IMR-90 (cell line): ENCODE measurements around the gene ABL1. TPM values are rescaled to one million over a fixed set of nuclear protein-coding genes. Genes with fewer than 3 reads are reported as not detected.

Source experiments
- ATAC-seq: fragments of 200-7000 bp; cut with Tn5 transposase; 2 replicates; pipeline ENCODE4 v1.9.1; 2020; ENCODE audit warnings: low read depth, mild to moderate bottlenecking, moderate library complexity
- BruUV-seq: library from RNA; stranded (reverse); fragments of 400-500 nt; replicated peaks from 2 replicates; lab custom pipeline; 2021; lab: Mats Ljungman, UMichigan
- CTCF ChIA-PET: fragments of 300-600 bp; formaldehyde crosslinking; extraction: SDS; loops from one replicate; lab custom pipeline; 2021; ENCODE audit warnings: antibody characterized with exemption; lab: Yijun Ruan, JAX
- POLR2A ChIA-PET: fragments of 300-600 bp; sonication (Branson Sonifier 250); formaldehyde crosslinking; loops from one replicate; lab custom pipeline; 2022; ENCODE audit warnings: antibody characterized with exemption; ENCODE audit not compliant: unreplicated experiment; lab: Charles Lee
- DNase-seq: peaks from one replicate; pipeline ENCODE4 v3.0.0; 2013
- H2AFZ ChIP-seq: replicated peaks from 2 replicates; pipeline ENCODE3; 2013; ENCODE audit warnings: low read length, mild to moderate bottlenecking; ENCODE audit not compliant: poor library complexity
- H2AK5ac ChIP-seq: 2 replicates; pipeline ENCODE4 v1.6.1; 2013; ENCODE audit warnings: low read depth, low read length, inconsistent platforms
- H2AK9ac ChIP-seq: replicated peaks from 2 replicates; pipeline ENCODE3; 2013; ENCODE audit warnings: mild to moderate bottlenecking, low read depth, low read length, moderate library complexity; ENCODE audit not compliant: poor library complexity
- H2BK120ac ChIP-seq: 2 replicates; pipeline ENCODE4 v1.6.1; 2013; ENCODE audit warnings: low read depth, low read length, inconsistent platforms
- H2BK15ac ChIP-seq: 3 replicates; pipeline ENCODE4 v1.6.1; 2013; ENCODE audit warnings: low read depth, low read length, inconsistent platforms
- H2BK20ac ChIP-seq: 2 replicates; pipeline ENCODE4 v1.6.1; 2013; ENCODE audit warnings: low read depth, mild to moderate bottlenecking, inconsistent platforms, low read length, moderate library complexity
- H2BK5ac ChIP-seq: 2 replicates; pipeline ENCODE4 v1.6.1; 2013; ENCODE audit warnings: mild to moderate bottlenecking, low read depth, low read length, inconsistent platforms; ENCODE audit not compliant: poor library complexity, severe bottlenecking
- H3K14ac ChIP-seq: replicated peaks from 2 replicates; pipeline ENCODE4 v1.6.1; 2013; ENCODE audit warnings: low read depth, low read length, inconsistent platforms
- H3K18ac ChIP-seq: 2 replicates; pipeline ENCODE4 v1.6.1; 2013; ENCODE audit warnings: low read depth, low read length, control low read depth
- H3K23ac ChIP-seq: 2 replicates; pipeline ENCODE4 v1.6.1; 2013; ENCODE audit warnings: low read depth, low read length, inconsistent platforms
- H3K27ac ChIP-seq: 2 replicates; pipeline ENCODE4 v1.5.1; 2013; ENCODE audit warnings: mild to moderate bottlenecking, control low read depth, low read length; ENCODE audit not compliant: insufficient read depth
- H3K27me3 ChIP-seq: 2 replicates; pipeline ENCODE4 v1.6.1; 2013; ENCODE audit warnings: low read length; ENCODE audit not compliant: control insufficient read depth, insufficient read depth
- H3K36me3 ChIP-seq: 2 replicates; pipeline ENCODE4 v1.6.1; 2013; ENCODE audit warnings: low read length, mixed read lengths; ENCODE audit not compliant: control insufficient read depth, insufficient read depth
- H3K4ac ChIP-seq: 2 replicates; pipeline ENCODE4 v1.6.1; 2013; ENCODE audit warnings: low read depth, low read length, inconsistent platforms
- H3K4me1 ChIP-seq: 2 replicates; pipeline ENCODE4 v1.6.1; 2013; ENCODE audit warnings: low read length, mixed read lengths; ENCODE audit not compliant: control insufficient read depth, insufficient read depth
- H3K4me2 ChIP-seq: 2 replicates; pipeline ENCODE4 v1.6.1; 2013; ENCODE audit warnings: low read depth, mild to moderate bottlenecking, control low read depth, low read length, moderate library complexity
- H3K4me3 ChIP-seq: 2 replicates; pipeline ENCODE4 v1.5.1; 2013; ENCODE audit warnings: low read depth, mild to moderate bottlenecking, control low read depth, low read length, moderate library complexity; ENCODE audit not compliant: insufficient read depth
- H3K56ac ChIP-seq: 2 replicates; pipeline ENCODE4 v1.6.1; 2013; ENCODE audit warnings: low read length, inconsistent platforms; ENCODE audit not compliant: insufficient read depth; ENCODE audit errors: extremely low read depth
- H3K79me1 ChIP-seq, 2 experiments: 2 replicates each; pipeline ENCODE4 v1.6.1; 2013; ENCODE audit warnings: low read length in 2 of 2, inconsistent platforms in 1 of 2, low read depth in 1 of 2
- H3K9ac ChIP-seq: 2 replicates; pipeline ENCODE4 v1.6.1; 2013; ENCODE audit warnings: low read depth, low read length, control low read depth
- H3K9me1 ChIP-seq: 2 replicates; pipeline ENCODE4 v1.6.1; 2013; ENCODE audit warnings: low read length, inconsistent platforms; ENCODE audit not compliant: insufficient read depth
- H3K9me3 ChIP-seq: 2 replicates; pipeline ENCODE4 v1.6.1; 2013; ENCODE audit warnings: low read length; ENCODE audit not compliant: control insufficient read depth, insufficient read depth
- H4K20me1 ChIP-seq: 2 replicates; pipeline ENCODE4 v1.6.1; 2013; ENCODE audit warnings: low read length, inconsistent platforms; ENCODE audit not compliant: insufficient read depth
- H4K5ac ChIP-seq: 2 replicates; pipeline ENCODE4 v1.6.1; 2013; ENCODE audit warnings: mild to moderate bottlenecking, low read depth, low read length, control low read depth
- H4K8ac ChIP-seq, 2 experiments: 2 replicates each; pipeline ENCODE4 v1.6.1; 2013; ENCODE audit warnings: low read depth in 2 of 2, low read length in 2 of 2, control low read depth in 1 of 2, inconsistent platforms in 1 of 2
- H4K91ac ChIP-seq: 2 replicates; pipeline ENCODE4 v1.6.1; 2013; ENCODE audit warnings: low read depth, low read length, inconsistent platforms; ENCODE audit not compliant: insufficient read depth
- BHLHE40 ChIP-seq: fragments of 150-350 bp; IDR thresholded peaks from 2 replicates; pipeline ENCODE4 v1.6.1; 2016; ENCODE audit warnings: mild to moderate bottlenecking, low read depth, low read length
- CHD1 ChIP-seq: IDR thresholded peaks from 2 replicates; pipeline ENCODE4 v1.6.1; 2012; ENCODE audit warnings: low read depth, low read length, improper control_type of control experiment
- MAFK ChIP-seq: IDR thresholded peaks from 2 replicates; pipeline ENCODE4 v1.6.1; 2012; ENCODE audit warnings: low read depth, low read length, improper control_type of control experiment
- RCOR1 ChIP-seq: IDR thresholded peaks from 2 replicates; pipeline ENCODE4 v1.6.1; 2012; ENCODE audit warnings: mild to moderate bottlenecking, low read length, improper control_type of control experiment; ENCODE audit not compliant: insufficient replicate concordance
- RFX5 ChIP-seq: IDR thresholded peaks from 2 replicates; pipeline ENCODE4 v1.8.0; 2012; ENCODE audit warnings: low read depth, mild to moderate bottlenecking, low read length, moderate library complexity
- WGBS, 2 experiments: methylation state at CpG; one replicate each; pipeline versions ENCODE4 v1.1.5 to v1.1.7; 2013; ENCODE audit warnings: missing lambda C conversion rate in 2 of 2; ENCODE audit not compliant: insufficient read length in 1 of 2; ENCODE audit errors: extremely low coverage in 2 of 2; 5-methylcytosine and 5-hydroxymethylcytosine counted together
- dilution Hi-C: fragments of 300-500 bp; cut with HindIII; formaldehyde crosslinking; loops from one replicate; pipeline ENCODE4 v1.14.3; 2018; ENCODE audit warnings: low sequenced_read_pairs; ENCODE audit not compliant: unreplicated experiment
- in situ Hi-C: fragments of 300-500 bp; cut with MboI; formaldehyde crosslinking; loops from 3 replicates; pipeline ENCODE4 v1.14.3; 2019; ENCODE audit warnings: low sequenced_read_pairs, inconsistent platforms, mixed read lengths
- intact Hi-C: fragments of 100-400 bp; cut with micrococcal nuclease; formaldehyde crosslinking; loops from 2 replicates; pipeline ENCODE4 v1.10.0; 2022
- polyA plus RNA-seq, 3 experiments: library from polyadenylated mRNA; depleted of rRNA; stranded (reverse); fragments of >200 nt; gene quantifications; 2 replicates each; pipeline ENCODE4 v1.2.3, GENCODE V29; 2012; ENCODE audit warnings: low replicate concordance in 1 of 3
- total RNA-seq: library from RNA; depleted of rRNA; stranded (reverse); fragments of >200 nt; gene quantifications from 2 replicates; pipeline ENCODE4 v1.2.3, GENCODE V29; 2012
- TF ChIP-seq, protein P1 (sequence below): fragments of 150-350 bp; IDR thresholded peaks from 2 replicates; pipeline ENCODE4 v1.6.1; 2017; ENCODE audit warnings: mild to moderate bottlenecking, antibody characterized with exemption, low read length, low read depth

The ABL1 gene
- total and polyA plus RNA-seq, 2 of the 4 experiments (the other 2 are of a cell fraction) = 33.7 to 49.1 TPM

- in situ Hi-C loops (no loop called here), dilution Hi-C loops (no loop called here), intact Hi-C loops (loop anchor here (1.0 to 2.0 kb wide), 2 partner anchors 70 to 176 kb away; no protein-coding TSS in a partner anchor)
- Histone ChIP-seq H3K18ac (no peak overlapping the region), H3K56ac (no peak overlapping the region), H3K9ac (no peak overlapping the region), H3K4me2 (no peak overlapping the region), H2BK120ac (no peak overlapping the region), H4K91ac (no peak overlapping the region), H3K9me1 (no peaks in the 10 kb centered on the region), H3K27me3 (no peaks in the 10 kb centered on the region), H3K4ac (no peak overlapping the region), H3K27ac (no peak overlapping the region), H2AFZ (no peak overlapping the region), H3K4me1 (peaks cover 2% of the 10 kb centered on the region; the same call in 1 of the 2 replicates), H3K14ac (no peak overlapping the region), H4K5ac (no peak overlapping the region), H3K79me1 (peaks cover 43 to 91% of the 10 kb centered on the region in 2 experiments), H2BK5ac (no peak overlapping the region), H3K9me3 (no peaks in the 10 kb centered on the region), H2AK5ac (no peak overlapping the region), H3K23ac (no peak overlapping the region), H3K36me3 (peaks cover 62% of the 10 kb centered on the region), H2BK20ac (no peak overlapping the region), H4K8ac (no peak overlapping the region), H2BK15ac (no peak overlapping the region), H4K20me1 (peaks cover 55% of the 10 kb centered on the region), H2AK9ac (no peak overlapping the region), H3K4me3 (no peak overlapping the region)
- CTCF ChIA-PET = interaction anchor here (0.6 to 1.7 kb wide), 5 partner anchors 12 to 170 kb away, joined by 4 to 11 read pairs (median 4); no protein-coding TSS in a partner anchor
- ATAC-seq = no peak
- BruUV-seq = no TSS peak
- POLR2A ChIA-PET = no interaction called here
- WGBS, 2 experiments = 100% methylated on average over 3 of the region's 17 CpGs; no CpG with 5 or more reads in 1 of the 2 experiments
- TF ChIP-seq, protein P1, sequence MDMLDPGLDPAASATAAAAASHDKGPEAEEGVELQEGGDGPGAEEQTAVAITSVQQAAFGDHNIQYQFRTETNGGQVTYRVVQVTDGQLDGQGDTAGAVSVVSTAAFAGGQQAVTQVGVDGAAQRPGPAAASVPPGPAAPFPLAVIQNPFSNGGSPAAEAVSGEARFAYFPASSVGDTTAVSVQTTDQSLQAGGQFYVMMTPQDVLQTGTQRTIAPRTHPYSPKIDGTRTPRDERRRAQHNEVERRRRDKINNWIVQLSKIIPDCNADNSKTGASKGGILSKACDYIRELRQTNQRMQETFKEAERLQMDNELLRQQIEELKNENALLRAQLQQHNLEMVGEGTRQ = no peak
- TF ChIP-seq BHLHE40 = no peak
- no peak for TF ChIP-seq CHD1
- no peak for TF ChIP-seq RFX5
- TF ChIP-seq MAFK = no peak
- no peak for TF ChIP-seq RCOR1
- DNase-seq = no peak
These were observed 35.7 kb downstream of the ABL1 start for GRCh38 chr9:130870491-130871381.
